A549 (cell line): ENCODE data around the gene CACTIN.

Experiments used
- BCL3 ChIP-seq: fragments of >200 bp; sonication (Bioruptor Twin); formaldehyde crosslinking; IDR thresholded peaks from 3 replicates; pipeline ENCODE4 v1.6.1; 2016
- BHLHE40 ChIP-seq: IDR thresholded peaks from 2 replicates; pipeline ENCODE4 v1.6.1; 2012; ENCODE audit warnings: low read depth, low read length, inconsistent platforms
- CHD2 ChIP-seq: fragments of 150-350 bp; IDR thresholded peaks from 2 replicates; pipeline ENCODE4 v1.6.1; 2014; ENCODE audit warnings: low read length; ENCODE audit not compliant: partially characterized antibody
- CHD4 ChIP-seq: fragments of 200-600 bp; sonication (generic); IDR thresholded peaks from 2 replicates; pipeline ENCODE4 v1.6.1; 2016; ENCODE audit warnings: antibody characterized with exemption, mild to moderate bottlenecking, borderline replicate concordance
- CTCF ChIP-seq: fragments of >200 bp; sonication (Bioruptor Twin); formaldehyde crosslinking; IDR thresholded peaks from 3 replicates; pipeline ENCODE4 v1.5.1; 2016
- EP300 ChIP-seq, 2 experiments: fragments of >200 bp; sonication (Bioruptor Twin); formaldehyde crosslinking; IDR thresholded peaks; 2 replicates in 1 of 2; 3 replicates in 1 of 2; pipeline ENCODE4 v1.6.1; 2016 to 2017
- KDM5A ChIP-seq: fragments of 200-600 bp; sonication (generic); IDR thresholded peaks from 2 replicates; pipeline ENCODE4 v1.6.1; 2016; ENCODE audit warnings: antibody characterized with exemption, mild to moderate bottlenecking
- POLR2A ChIP-seq: IDR thresholded peaks from 2 replicates; pipeline ENCODE4 v1.6.1; 2012; ENCODE audit warnings: mild to moderate bottlenecking, low read length
- SMC3 ChIP-seq: fragments of >200 bp; sonication (Bioruptor Twin); formaldehyde crosslinking; IDR thresholded peaks from 3 replicates; pipeline ENCODE4 v1.6.1; 2018; ENCODE audit warnings: inconsistent platforms

GRCh38 chr19:3668331-3669081, 41.9 kb upstream of the CACTIN start:
- TF ChIP-seq BCL3 (no peak), CTCF (no peak), SMC3 (no peak), CHD2 (no peak), CHD4 (no peak), BHLHE40 (no peak), KDM5A (no peak), EP300 (IDR thresholded peaks at IDR 0.05) (no peak), POLR2A (no peak)
